Astrocyte (in vitro differentiated cells and primary cell): Measurements from ENCODE around the gene SPO11. TPM values are rescaled to one million over a fixed set of nuclear protein-coding genes. Genes with fewer than 3 reads are reported as not detected.

Experiments used
- DNase-seq: peaks from one replicate; pipeline ENCODE4 v3.0.0-alpha.2; 2010; ENCODE audit warnings: low read depth
- FAIRE-seq: peaks from 2 replicates; lab custom pipeline; 2011; peaks lifted over from hg19 to GRCh38; lab: Jason Lieb, UNC
- H2AFZ ChIP-seq: 2 replicates; pipeline ENCODE4 v1.6.0; 2012; ENCODE audit warnings: low read depth, low read length, inconsistent platforms
- H3K27ac ChIP-seq: 2 replicates; pipeline ENCODE4 v1.5.1; 2011; ENCODE audit warnings: low read depth, low read length, inconsistent platforms
- H3K27me3 ChIP-seq: 2 replicates; pipeline ENCODE4 v1.6.0; 2011; ENCODE audit warnings: low read length, inconsistent platforms; ENCODE audit not compliant: insufficient read depth
- H3K36me3 ChIP-seq: 2 replicates; pipeline ENCODE4 v1.5.1; 2011; ENCODE audit warnings: low read length, inconsistent platforms; ENCODE audit not compliant: insufficient read depth
- H3K4me1 ChIP-seq: 2 replicates; pipeline ENCODE4 v1.5.1; 2011; ENCODE audit warnings: low read length, inconsistent platforms; ENCODE audit not compliant: insufficient read depth
- H3K4me2 ChIP-seq: 2 replicates; pipeline ENCODE4 v1.6.0; 2012; ENCODE audit warnings: low read length, inconsistent platforms
- H3K4me3 ChIP-seq: 2 replicates; pipeline ENCODE4 v1.5.1; 2011; ENCODE audit warnings: low read depth, mild to moderate bottlenecking, low read length, inconsistent platforms; ENCODE audit not compliant: insufficient read depth
- H3K79me2 ChIP-seq: 2 replicates; pipeline ENCODE4 v1.6.0; 2012; ENCODE audit warnings: mild to moderate bottlenecking, low read length, inconsistent platforms; ENCODE audit not compliant: insufficient read depth
- H3K9ac ChIP-seq: 2 replicates; pipeline ENCODE4 v1.6.0; 2012; ENCODE audit warnings: mild to moderate bottlenecking, low read length, inconsistent platforms
- H3K9me3 ChIP-seq: 2 replicates; pipeline ENCODE4 v1.5.1; 2012; ENCODE audit warnings: low read depth, mild to moderate bottlenecking, low read length, inconsistent platforms; ENCODE audit not compliant: insufficient read depth
- H4K20me1 ChIP-seq: 2 replicates; pipeline ENCODE4 v1.6.0; 2012; ENCODE audit warnings: low read length, inconsistent platforms; ENCODE audit not compliant: insufficient read depth
- H3K27ac Mint-ChIP-seq: one replicate; pipeline ENCODE4 v1.8.0; 2021; ENCODE audit warnings: mild to moderate bottlenecking, mixed read lengths; ENCODE audit not compliant: unreplicated experiment
- H3K27me3 Mint-ChIP-seq: one replicate; pipeline ENCODE4 v1.8.0; 2021; ENCODE audit warnings: low read depth, mixed read lengths; ENCODE audit not compliant: unreplicated experiment
- H3K36me3 Mint-ChIP-seq: one replicate; pipeline ENCODE4 v1.8.0; 2021; ENCODE audit warnings: low read depth, mixed read lengths; ENCODE audit not compliant: unreplicated experiment
- H3K4me1 Mint-ChIP-seq: one replicate; pipeline ENCODE4 v1.8.0; 2021; ENCODE audit warnings: low read depth, mixed read lengths; ENCODE audit not compliant: unreplicated experiment
- H3K4me3 Mint-ChIP-seq: one replicate; pipeline ENCODE4 v1.8.0; 2021; ENCODE audit warnings: mild to moderate bottlenecking, moderate library complexity, mixed read lengths; ENCODE audit not compliant: unreplicated experiment
- H3K9me3 Mint-ChIP-seq: one replicate; pipeline ENCODE4 v1.8.0; 2021; ENCODE audit warnings: mild to moderate bottlenecking, mixed read lengths; ENCODE audit not compliant: unreplicated experiment
- EZH2 ChIP-seq: IDR thresholded peaks from 2 replicates; pipeline ENCODE4 v1.6.1; 2012; ENCODE audit warnings: mild to moderate bottlenecking, low read length, inconsistent platforms; ENCODE audit not compliant: insufficient read depth
- total RNA-seq: library from RNA; stranded (reverse); gene quantifications from 2 replicates; pipeline ENCODE4 v1.2.1, GENCODE V29; 2021
- TF ChIP-seq, protein P1 (sequence below): IDR thresholded peaks from 2 replicates; pipeline ENCODE4 v1.5.1; 2011; ENCODE audit warnings: low read depth, mild to moderate bottlenecking, inconsistent platforms, low read length, moderate library complexity; ENCODE audit not compliant: insufficient read depth

SPO11 gene
- total RNA-seq, 1 donor from 2014 or later: not detected

- no peak for FAIRE-seq
Measured at GRCh38 chr20:57387463-57387862, 57.9 kb downstream of the SPO11 start.

DNA sequence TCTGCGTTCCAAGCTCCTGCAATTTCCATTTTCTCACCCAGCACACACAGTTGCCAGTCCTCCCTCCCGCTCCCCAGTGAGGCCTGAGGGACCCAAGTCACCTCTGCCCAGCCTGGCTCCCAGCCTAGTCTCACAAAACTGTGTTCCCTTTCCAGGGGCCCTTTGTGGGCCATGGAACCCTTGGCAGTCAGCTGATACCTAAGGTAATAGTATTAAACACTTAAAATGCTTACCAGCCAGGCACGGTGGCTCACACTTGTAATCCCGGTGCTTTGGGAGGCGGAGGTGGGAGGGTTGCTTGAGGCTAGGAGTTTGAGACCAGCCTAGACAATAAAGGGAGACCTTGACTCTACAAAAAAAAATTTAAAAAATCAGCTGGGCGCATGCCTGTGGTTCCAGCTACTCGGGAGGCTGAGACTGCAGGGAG lies 58.4 kb downstream of the SPO11 start:
- FAIRE-seq (no peak), DNase-seq (no peak)
- Mint-ChIP-seq H3K27ac (no peak overlapping the region), H3K4me3 (no peak overlapping the region), H3K9me3 (no peaks in the 10 kb centered on the region), H3K4me1 (peaks cover 9% of the 10 kb centered on the region), H3K36me3 (peaks cover 10% of the 10 kb centered on the region), H3K27me3 (no peaks in the 10 kb centered on the region)
- no peaks in the 10 kb centered on the region for H3K9me3 ChIP-seq
- H3K27ac ChIP-seq: no peak overlapping the region
- H3K79me2 ChIP-seq: peaks cover 12% of the 10 kb centered on the region
- no peak overlapping the region for H3K9ac ChIP-seq
- no peaks in the 10 kb centered on the region for H3K27me3 ChIP-seq
- TF ChIP-seq EZH2: no peak
- TF ChIP-seq, protein P1, sequence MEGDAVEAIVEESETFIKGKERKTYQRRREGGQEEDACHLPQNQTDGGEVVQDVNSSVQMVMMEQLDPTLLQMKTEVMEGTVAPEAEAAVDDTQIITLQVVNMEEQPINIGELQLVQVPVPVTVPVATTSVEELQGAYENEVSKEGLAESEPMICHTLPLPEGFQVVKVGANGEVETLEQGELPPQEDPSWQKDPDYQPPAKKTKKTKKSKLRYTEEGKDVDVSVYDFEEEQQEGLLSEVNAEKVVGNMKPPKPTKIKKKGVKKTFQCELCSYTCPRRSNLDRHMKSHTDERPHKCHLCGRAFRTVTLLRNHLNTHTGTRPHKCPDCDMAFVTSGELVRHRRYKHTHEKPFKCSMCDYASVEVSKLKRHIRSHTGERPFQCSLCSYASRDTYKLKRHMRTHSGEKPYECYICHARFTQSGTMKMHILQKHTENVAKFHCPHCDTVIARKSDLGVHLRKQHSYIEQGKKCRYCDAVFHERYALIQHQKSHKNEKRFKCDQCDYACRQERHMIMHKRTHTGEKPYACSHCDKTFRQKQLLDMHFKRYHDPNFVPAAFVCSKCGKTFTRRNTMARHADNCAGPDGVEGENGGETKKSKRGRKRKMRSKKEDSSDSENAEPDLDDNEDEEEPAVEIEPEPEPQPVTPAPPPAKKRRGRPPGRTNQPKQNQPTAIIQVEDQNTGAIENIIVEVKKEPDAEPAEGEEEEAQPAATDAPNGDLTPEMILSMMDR: no peak
- no peak overlapping the region for H3K4me3 ChIP-seq
- H4K20me1 ChIP-seq: peaks cover 8% of the 10 kb centered on the region
- no peak overlapping the region for H3K4me2 ChIP-seq
- H3K4me1 ChIP-seq: peaks cover 11% of the 10 kb centered on the region
- no peaks in the 10 kb centered on the region for H3K36me3 ChIP-seq
- no peak overlapping the region for H2AFZ ChIP-seq

More at GRCh38 chr20:57387463-57387862, 57.9 kb downstream of the SPO11 start:
- Mint-ChIP-seq H3K36me3 (peaks cover 10% of the 10 kb centered on the region), H3K27me3 (no peaks in the 10 kb centered on the region), H3K27ac (no peak overlapping the region), H3K9me3 (no peaks in the 10 kb centered on the region), H3K4me1 (peaks cover 8% of the 10 kb centered on the region), H3K4me3 (no peak overlapping the region)
- no peaks in the 10 kb centered on the region for H3K36me3 ChIP-seq
- H3K79me2 ChIP-seq: peaks cover 8% of the 10 kb centered on the region
- TF ChIP-seq, protein P1: no peak
- no peak for TF ChIP-seq EZH2
- H3K4me3 ChIP-seq: no peak overlapping the region
- no peak for DNase-seq
- H3K27ac ChIP-seq: no peak overlapping the region
- H3K9me3 ChIP-seq: no peaks in the 10 kb centered on the region
- no peaks in the 10 kb centered on the region for H3K27me3 ChIP-seq
- H2AFZ ChIP-seq: no peak overlapping the region
- no peak overlapping the region for H3K9ac ChIP-seq
- H4K20me1 ChIP-seq: peaks cover 4% of the 10 kb centered on the region
- no peak overlapping the region for H3K4me2 ChIP-seq
- H3K4me1 ChIP-seq: peaks cover 9% of the 10 kb centered on the region

- H3K36me3 Mint-ChIP-seq: peaks cover 16% of the 10 kb centered on the region
- DNase-seq: peak; percentile 41
- Histone ChIP-seq H3K36me3 (no peaks in the 10 kb centered on the region), H3K9ac (peak overlapping the region; percentile 35), H3K27ac (no peak overlapping the region), H3K27me3 (no peaks in the 10 kb centered on the region), H3K4me2 (peak overlapping the region; percentile 73), H2AFZ (peak overlapping the region; percentile 66), H3K79me2 (peaks cover 24% of the 10 kb centered on the region), H4K20me1 (peaks cover 20% of the 10 kb centered on the region), H3K9me3 (no peaks in the 10 kb centered on the region), H3K4me1 (peaks cover 18% of the 10 kb centered on the region), H3K4me3 (no peak overlapping the region)
- TF ChIP-seq, protein P1: peak; percentile 17
- no peak for TF ChIP-seq EZH2
- FAIRE-seq: no peak
- H3K27me3 Mint-ChIP-seq: no peaks in the 10 kb centered on the region
- H3K4me1 Mint-ChIP-seq: peaks cover 19% of the 10 kb centered on the region
- peak overlapping the region; percentile 47 for H3K27ac Mint-ChIP-seq
- H3K4me3 Mint-ChIP-seq: no peak overlapping the region
- no peaks in the 10 kb centered on the region for H3K9me3 Mint-ChIP-seq
Measured at GRCh38 chr20:57388953-57389694, 59.5 kb downstream of the SPO11 start.
